Measurements from ENCODE around the gene ODF2L. TPM values are rescaled to one million over a fixed set of nuclear protein-coding genes. Genes with fewer than 3 reads are reported as not detected.

The ODF2L gene
- total and polyA plus RNA-seq, 9 of the 15 experiments (the other 6 are each of a cell fraction or from before 2014, with no cell fraction given) = 2.2 to 6.0 (median 4.7) TPM

DNA sequence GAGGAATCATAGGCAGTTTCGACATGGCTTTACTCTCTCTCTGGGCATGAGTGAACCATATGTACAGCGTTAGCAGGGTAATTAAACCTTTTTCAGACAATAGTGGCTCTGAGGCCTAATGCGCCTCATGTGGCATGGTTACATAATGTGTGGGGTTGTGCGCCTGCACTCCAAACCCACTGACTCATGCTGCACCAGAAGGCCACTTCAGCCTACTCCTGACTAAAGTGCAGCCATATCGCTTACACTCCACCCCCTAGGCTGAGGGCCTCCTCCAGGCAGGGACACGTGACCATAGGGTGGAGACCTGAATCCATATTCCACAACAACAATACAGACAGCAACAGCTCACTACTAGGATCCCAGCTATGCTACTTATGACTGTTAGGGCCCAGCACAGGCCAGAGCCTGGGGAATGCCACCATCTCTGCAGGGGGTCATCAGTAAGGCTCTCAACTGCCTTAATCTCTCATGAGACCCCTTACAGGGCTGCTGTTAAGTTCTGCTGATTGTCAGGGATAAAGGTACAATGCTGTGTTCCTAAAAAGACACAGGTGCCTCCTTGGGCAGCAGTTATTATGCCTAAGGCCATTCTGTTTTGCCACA is 13.4 kb upstream of the ODF2L start (continued):
- TF ChIP-seq FIP1L1 (IDR thresholded peaks at IDR 0.05; ENCODE audit: low read depth, low read length, poor library complexity, severe bottlenecking) = no peak
- TF ChIP-seq RAD51 (IDR thresholded peaks at IDR 0.05; ENCODE audit: borderline replicate concordance, low read depth) = peak; percentile 91
- TF ChIP-seq, protein P1, sequence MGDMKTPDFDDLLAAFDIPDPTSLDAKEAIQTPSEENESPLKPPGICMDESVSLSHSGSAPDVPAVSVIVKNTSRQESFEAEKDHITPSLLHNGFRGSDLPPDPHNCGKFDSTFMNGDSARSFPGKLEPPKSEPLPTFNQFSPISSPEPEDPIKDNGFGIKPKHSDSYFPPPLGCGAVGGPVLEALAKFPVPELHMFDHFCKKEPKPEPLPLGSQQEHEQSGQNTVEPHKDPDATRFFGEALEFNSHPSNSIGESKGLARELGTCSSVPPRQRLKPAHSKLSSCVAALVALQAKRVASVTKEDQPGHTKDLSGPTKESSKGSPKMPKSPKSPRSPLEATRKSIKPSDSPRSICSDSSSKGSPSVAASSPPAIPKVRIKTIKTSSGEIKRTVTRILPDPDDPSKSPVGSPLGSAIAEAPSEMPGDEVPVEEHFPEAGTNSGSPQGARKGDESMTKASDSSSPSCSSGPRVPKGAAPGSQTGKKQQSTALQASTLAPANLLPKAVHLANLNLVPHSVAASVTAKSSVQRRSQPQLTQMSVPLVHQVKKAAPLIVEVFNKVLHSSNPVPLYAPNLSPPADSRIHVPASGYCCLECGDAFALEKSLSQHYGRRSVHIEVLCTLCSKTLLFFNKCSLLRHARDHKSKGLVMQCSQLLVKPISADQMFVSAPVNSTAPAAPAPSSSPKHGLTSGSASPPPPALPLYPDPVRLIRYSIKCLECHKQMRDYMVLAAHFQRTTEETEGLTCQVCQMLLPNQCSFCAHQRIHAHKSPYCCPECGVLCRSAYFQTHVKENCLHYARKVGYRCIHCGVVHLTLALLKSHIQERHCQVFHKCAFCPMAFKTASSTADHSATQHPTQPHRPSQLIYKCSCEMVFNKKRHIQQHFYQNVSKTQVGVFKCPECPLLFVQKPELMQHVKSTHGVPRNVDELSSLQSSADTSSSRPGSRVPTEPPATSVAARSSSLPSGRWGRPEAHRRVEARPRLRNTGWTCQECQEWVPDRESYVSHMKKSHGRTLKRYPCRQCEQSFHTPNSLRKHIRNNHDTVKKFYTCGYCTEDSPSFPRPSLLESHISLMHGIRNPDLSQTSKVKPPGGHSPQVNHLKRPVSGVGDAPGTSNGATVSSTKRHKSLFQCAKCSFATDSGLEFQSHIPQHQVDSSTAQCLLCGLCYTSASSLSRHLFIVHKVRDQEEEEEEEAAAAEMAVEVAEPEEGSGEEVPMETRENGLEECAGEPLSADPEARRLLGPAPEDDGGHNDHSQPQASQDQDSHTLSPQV (IDR thresholded peaks at IDR 0.05) = peak; percentile 79
- TF ChIP-seq ZNF23 (CRISPR knock-in tag; IDR thresholded peaks at IDR 0.05) = no peak
- no peak for TF ChIP-seq NR4A1 (CRISPR knock-in tag; IDR thresholded peaks at IDR 0.05)
- TF ChIP-seq NR4A1 (tag; IDR thresholded peaks at IDR 0.05) = peak; percentile 81
- TF ChIP-seq SAP30 (IDR thresholded peaks at IDR 0.05; ENCODE audit: borderline replicate concordance, insufficient read depth, low read depth, low read length, poor library complexity, severe bottlenecking) = no peak
- TF ChIP-seq, protein P2, sequence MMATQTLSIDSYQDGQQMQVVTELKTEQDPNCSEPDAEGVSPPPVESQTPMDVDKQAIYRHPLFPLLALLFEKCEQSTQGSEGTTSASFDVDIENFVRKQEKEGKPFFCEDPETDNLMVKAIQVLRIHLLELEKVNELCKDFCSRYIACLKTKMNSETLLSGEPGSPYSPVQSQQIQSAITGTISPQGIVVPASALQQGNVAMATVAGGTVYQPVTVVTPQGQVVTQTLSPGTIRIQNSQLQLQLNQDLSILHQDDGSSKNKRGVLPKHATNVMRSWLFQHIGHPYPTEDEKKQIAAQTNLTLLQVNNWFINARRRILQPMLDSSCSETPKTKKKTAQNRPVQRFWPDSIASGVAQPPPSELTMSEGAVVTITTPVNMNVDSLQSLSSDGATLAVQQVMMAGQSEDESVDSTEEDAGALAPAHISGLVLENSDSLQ (IDR thresholded peaks at IDR 0.05) = no peak
- TF ChIP-seq, protein P3, sequence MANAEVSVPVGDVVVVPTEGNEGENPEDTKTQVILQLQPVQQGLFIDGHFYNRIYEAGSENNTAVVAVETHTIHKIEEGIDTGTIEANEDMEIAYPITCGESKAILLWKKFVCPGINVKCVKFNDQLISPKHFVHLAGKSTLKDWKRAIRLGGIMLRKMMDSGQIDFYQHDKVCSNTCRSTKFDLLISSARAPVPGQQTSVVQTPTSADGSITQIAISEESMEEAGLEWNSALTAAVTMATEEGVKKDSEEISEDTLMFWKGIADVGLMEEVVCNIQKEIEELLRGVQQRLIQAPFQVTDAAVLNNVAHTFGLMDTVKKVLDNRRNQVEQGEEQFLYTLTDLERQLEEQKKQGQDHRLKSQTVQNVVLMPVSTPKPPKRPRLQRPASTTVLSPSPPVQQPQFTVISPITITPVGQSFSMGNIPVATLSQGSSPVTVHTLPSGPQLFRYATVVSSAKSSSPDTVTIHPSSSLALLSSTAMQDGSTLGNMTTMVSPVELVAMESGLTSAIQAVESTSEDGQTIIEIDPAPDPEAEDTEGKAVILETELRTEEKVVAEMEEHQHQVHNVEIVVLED (CRISPR knock-in tag; IDR thresholded peaks at IDR 0.05) = no peak
- TF ChIP-seq NRF1 (conservative IDR thresholded peaks at IDR 0.05 in 1 of 2, IDR thresholded peaks at IDR 0.05 in 1 of 2) = peak in 1 of 2 experiments; percentile 42; a peak in 2 of 4 replicates
- peak; percentile 63 for TF ChIP-seq SMAD4 (CRISPR knock-in tag; conservative IDR thresholded peaks at IDR 0.05)
- peak; percentile 23; the same call in 1 of the 2 replicates for TF ChIP-seq C11orf30 (IDR thresholded peaks at IDR 0.05; ENCODE audit: low read depth)
- TF ChIP-seq, protein P4, sequence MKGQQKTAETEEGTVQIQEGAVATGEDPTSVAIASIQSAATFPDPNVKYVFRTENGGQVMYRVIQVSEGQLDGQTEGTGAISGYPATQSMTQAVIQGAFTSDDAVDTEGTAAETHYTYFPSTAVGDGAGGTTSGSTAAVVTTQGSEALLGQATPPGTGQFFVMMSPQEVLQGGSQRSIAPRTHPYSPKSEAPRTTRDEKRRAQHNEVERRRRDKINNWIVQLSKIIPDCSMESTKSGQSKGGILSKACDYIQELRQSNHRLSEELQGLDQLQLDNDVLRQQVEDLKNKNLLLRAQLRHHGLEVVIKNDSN (CRISPR knock-in tag; IDR thresholded peaks at IDR 0.05) = peak; percentile 92
- 0 out of 2 replicates have a peak, but pooled peaks have one; percentile 40 for TF ChIP-seq ZNF197 (CRISPR knock-in tag; IDR thresholded peaks at IDR 0.05; ENCODE audit: low read depth)
- 0 out of 2 replicates have a peak, but pooled peaks have one; percentile 33 for TF ChIP-seq BACH1 (tag; IDR thresholded peaks at IDR 0.05)
- TF ChIP-seq, protein P5, sequence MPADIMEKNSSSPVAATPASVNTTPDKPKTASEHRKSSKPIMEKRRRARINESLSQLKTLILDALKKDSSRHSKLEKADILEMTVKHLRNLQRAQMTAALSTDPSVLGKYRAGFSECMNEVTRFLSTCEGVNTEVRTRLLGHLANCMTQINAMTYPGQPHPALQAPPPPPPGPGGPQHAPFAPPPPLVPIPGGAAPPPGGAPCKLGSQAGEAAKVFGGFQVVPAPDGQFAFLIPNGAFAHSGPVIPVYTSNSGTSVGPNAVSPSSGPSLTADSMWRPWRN (IDR thresholded peaks at IDR 0.05; ENCODE audit: low read depth) = no peak
- TF ChIP-seq FOSL1 (tag; conservative IDR thresholded peaks at IDR 0.05) = peak; percentile 54
- TF ChIP-seq PML (IDR thresholded peaks at IDR 0.05; ENCODE audit: low read length) = no peak
